SK-MEL-5 (cell line): ENCODE measurements around the gene SLC15A3. TPM values are rescaled to one million over a fixed set of nuclear protein-coding genes. Genes with fewer than 3 reads are reported as not detected.
"Not testable (repeated sequence)": the region's sequence is repeated elsewhere in the genome, so short reads cannot be mapped to it uniquely, and the experiment has no call there.

Source experiments
- DNase-seq: peaks from one replicate; pipeline ENCODE4 v3.0.0-alpha.2; 2016; ENCODE audit warnings: low read depth, low spot score
- in situ Hi-C: cut with HindIII; loops from 2 replicates; pipeline ENCODE4 v1.10.0; 2016; ENCODE audit warnings: low sequenced_read_pairs, high pct_unique_total_duplicates, low pct_unique_long_range_greater_than_20kb
- total RNA-seq: library from RNA; depleted of rRNA; stranded (reverse); fragments of >200 nt; shearing (Covaris generic); gene quantifications from 2 replicates; pipeline ENCODE4 v1.2.3, GENCODE V29; 2014

The SLC15A3 gene
- total RNA-seq, 1 experiment from 2014 or later, result 1.1 TPM

GRCh38 chr11:60912223-60912850 is 39.6 kb downstream of the SLC15A3 start:
- in situ Hi-C loops, result no loop called here
- DNase-seq, result no peak

- no peak for DNase-seq
- in situ Hi-C loops, result no loop called here
Observed at GRCh38 chr11:60910711-60911380, 41.1 kb downstream of the SLC15A3 start.

GRCh38 chr11:60910281-60910687 is 41.7 kb downstream of the SLC15A3 start:
- in situ Hi-C loops, result no loop called here
- DNase-seq, result no peak

- DNase-seq, in situ Hi-C loops: not testable (repeated sequence)
Observed at GRCh38 chr11:60909680-60910280, 42.2 kb downstream of the SLC15A3 start.

- DNase-seq, result no peak
- in situ Hi-C loops, result no loop called here
Observed at GRCh38 chr11:60908803-60909202, 43.2 kb downstream of the SLC15A3 start.

- peak; percentile 96 for DNase-seq
- in situ Hi-C loops, result no loop called here
Observed at GRCh38 chr11:60906132-60906972, 45.6 kb downstream of the SLC15A3 start, which contains the start of gene PRPF19. TSS of gene PRPF19 (minus strand) at chr11:60906585. CDS start at chr11:60906382, 203 bp downstream.

- DNase-seq, result no peak
- in situ Hi-C loops, result no loop called here
Observed at GRCh38 chr11:60905551-60906113, 46.3 kb downstream of the SLC15A3 start.

GRCh38 chr11:60905047-60905446 is 46.9 kb downstream of the SLC15A3 start:
- in situ Hi-C loops, result no loop called here
- DNase-seq, result no peak

GRCh38 chr11:60902625-60903024 is 49.4 kb downstream of the SLC15A3 start:
- in situ Hi-C loops, result no loop called here
- DNase-seq, result no peak

- no peak for DNase-seq
Observed at GRCh38 chr11:60900673-60901404, 51.1 kb downstream of the SLC15A3 start.

GRCh38 chr11:60899977-60900376 is 52.0 kb downstream of the SLC15A3 start:
- DNase-seq, result no peak
- in situ Hi-C loops, result no loop called here

More at GRCh38 chr11:60900673-60901404, 51.1 kb downstream of the SLC15A3 start:
- in situ Hi-C loops, result no loop called here

- in situ Hi-C loops, result no loop called here
Observed at GRCh38 chr11:60899046-60899936, 52.7 kb downstream of the SLC15A3 start.

GRCh38 chr11:60897496-60897895 is 54.5 kb downstream of the SLC15A3 start:
- in situ Hi-C loops, result no loop called here
- no peak for DNase-seq

More at GRCh38 chr11:60899046-60899936, 52.7 kb downstream of the SLC15A3 start:
- peak; percentile 80 for DNase-seq

- no peak for DNase-seq
- in situ Hi-C loops, result no loop called here
Observed at GRCh38 chr11:60895687-60896086, 56.3 kb downstream of the SLC15A3 start.

GRCh38 chr11:60891103-60891741 is 60.8 kb downstream of the SLC15A3 start:
- in situ Hi-C loops, result no loop called here
- DNase-seq, result no peak

GRCh38 chr11:60890696-60891095 is 61.3 kb downstream of the SLC15A3 start:
- no peak for DNase-seq
- in situ Hi-C loops, result no loop called here
